ENCODE data around the gene NSG1. TPM values are rescaled to one million over a fixed set of nuclear protein-coding genes. Genes with fewer than 3 reads are reported as not detected.

The NSG1 gene
- total RNA-seq, 4 donors from 2014 or later = 0.15 to 4.8 (median 1.4) TPM

- Histone ChIP-seq H3K36me3 (peaks cover 0 to 86% of the 10 kb centered on the region in 2 donors), H3K9me3 (peaks cover 0 to 11% (median 0%) of the 10 kb centered on the region in 3 donors), H3K27me3 (no peaks in the 10 kb centered on the region), H3K27ac (no peak overlapping the region), H3K4me3 (no peak overlapping the region), H3K4me1 (no peaks in the 10 kb centered on the region)
- TF ChIP-seq POLR2A (IDR thresholded peaks at IDR 0.05) (no peak), POLR2AphosphoS5 (IDR thresholded peaks at IDR 0.05) (no peak), EP300 (IDR thresholded peaks at IDR 0.05) (no peak)
- TF ChIP-seq, protein P1, sequence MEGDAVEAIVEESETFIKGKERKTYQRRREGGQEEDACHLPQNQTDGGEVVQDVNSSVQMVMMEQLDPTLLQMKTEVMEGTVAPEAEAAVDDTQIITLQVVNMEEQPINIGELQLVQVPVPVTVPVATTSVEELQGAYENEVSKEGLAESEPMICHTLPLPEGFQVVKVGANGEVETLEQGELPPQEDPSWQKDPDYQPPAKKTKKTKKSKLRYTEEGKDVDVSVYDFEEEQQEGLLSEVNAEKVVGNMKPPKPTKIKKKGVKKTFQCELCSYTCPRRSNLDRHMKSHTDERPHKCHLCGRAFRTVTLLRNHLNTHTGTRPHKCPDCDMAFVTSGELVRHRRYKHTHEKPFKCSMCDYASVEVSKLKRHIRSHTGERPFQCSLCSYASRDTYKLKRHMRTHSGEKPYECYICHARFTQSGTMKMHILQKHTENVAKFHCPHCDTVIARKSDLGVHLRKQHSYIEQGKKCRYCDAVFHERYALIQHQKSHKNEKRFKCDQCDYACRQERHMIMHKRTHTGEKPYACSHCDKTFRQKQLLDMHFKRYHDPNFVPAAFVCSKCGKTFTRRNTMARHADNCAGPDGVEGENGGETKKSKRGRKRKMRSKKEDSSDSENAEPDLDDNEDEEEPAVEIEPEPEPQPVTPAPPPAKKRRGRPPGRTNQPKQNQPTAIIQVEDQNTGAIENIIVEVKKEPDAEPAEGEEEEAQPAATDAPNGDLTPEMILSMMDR (IDR thresholded peaks at IDR 0.05) = no peak
- no peak for ATAC-seq
- 89 to 91% methylated on average over 7 to 8 of the region's 8 CpGs for WGBS, 2 donors (ENCODE audit: low coverage in 1 of 2)
These were observed 70.1 kb downstream of the NSG1 start for GRCh38 chr4:4456816-4457578.

DNA sequence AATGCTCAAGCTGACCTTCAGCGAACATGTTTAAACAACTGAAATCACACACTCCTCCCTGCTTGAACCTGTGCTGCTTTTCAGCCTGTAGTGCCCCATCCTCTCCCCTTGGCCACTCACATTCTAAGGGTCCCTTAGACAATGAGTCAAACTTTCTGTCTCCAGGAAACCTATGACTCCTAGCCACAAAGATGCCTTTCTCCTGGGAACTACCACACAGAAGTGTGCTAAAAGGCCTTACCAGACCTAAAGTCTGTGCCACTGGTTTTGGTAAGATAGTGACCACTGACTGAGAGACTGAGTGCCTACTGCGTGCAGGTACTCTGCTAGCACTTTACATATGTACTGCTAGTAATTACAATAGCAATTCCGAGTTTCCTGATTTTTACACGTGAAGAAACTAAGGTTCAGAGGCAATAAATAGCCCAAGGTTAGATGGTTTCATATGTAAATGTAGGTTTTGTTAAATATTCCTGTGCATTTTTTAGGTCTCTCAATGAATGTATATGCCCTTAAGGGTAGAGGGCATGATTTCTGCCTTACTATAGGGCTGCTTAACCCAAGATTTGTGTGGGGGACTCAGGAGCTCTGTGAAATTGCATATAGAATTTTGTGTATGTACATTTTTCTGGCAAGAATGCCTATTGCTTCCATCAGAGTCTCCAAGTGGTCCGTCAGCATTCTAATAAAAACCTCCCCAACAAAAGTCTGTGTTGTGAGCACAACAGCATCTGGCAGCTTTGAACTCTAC lies 71.1 kb downstream of the NSG1 start:
- H3K4me1 ChIP-seq = no peaks in the 10 kb centered on the region
- no peak overlapping the region for H3K27ac ChIP-seq
- WGBS, 2 donors (ENCODE audit: low coverage in 1 of 2) = 61 to 83% methylated on average over 5 of the region's 5 CpGs
- no peak overlapping the region for H3K4me3 ChIP-seq
- peaks cover 0 to 2% (median 0%) of the 10 kb centered on the region in 3 donors for H3K9me3 ChIP-seq
- no peaks in the 10 kb centered on the region for H3K27me3 ChIP-seq
- no peak for TF ChIP-seq POLR2A (IDR thresholded peaks at IDR 0.05)
- no peak for TF ChIP-seq EP300 (IDR thresholded peaks at IDR 0.05)
- TF ChIP-seq, protein P1 (IDR thresholded peaks at IDR 0.05) = no peak
- TF ChIP-seq POLR2AphosphoS5 (IDR thresholded peaks at IDR 0.05) = no peak
- no peak for ATAC-seq
- H3K36me3 ChIP-seq = peaks cover 0 to 80% of the 10 kb centered on the region in 2 donors

DNA sequence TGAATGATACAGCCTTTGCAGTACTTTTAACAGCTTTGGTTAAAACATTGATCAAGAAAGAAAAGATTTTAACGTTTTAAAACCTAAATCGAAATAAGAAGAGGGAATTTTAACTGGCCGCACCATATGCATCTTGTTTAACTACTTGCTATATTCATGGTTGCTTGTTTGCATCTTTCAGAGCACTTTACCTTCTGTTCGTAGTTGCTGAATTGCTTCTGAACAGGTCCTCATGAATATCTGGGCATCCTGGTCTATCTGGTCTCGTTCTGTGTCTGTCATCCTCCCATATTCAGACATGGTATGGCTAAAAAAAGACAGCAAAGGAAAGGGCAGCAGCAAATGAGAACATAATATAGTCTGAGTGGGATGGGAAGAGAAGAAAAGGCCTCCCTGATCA lies 72.3 kb downstream of the NSG1 start:
- no peaks in the 10 kb centered on the region for H3K27me3 ChIP-seq
- no peak overlapping the region for H3K27ac ChIP-seq
- H3K4me1 ChIP-seq = no peaks in the 10 kb centered on the region
- WGBS, 2 donors (ENCODE audit: low coverage in 1 of 2) = 90 to 91% methylated on average over 4 to 5 of the region's 5 CpGs
- H3K9me3 ChIP-seq = no peaks in the 10 kb centered on the region
- H3K4me3 ChIP-seq = no peak overlapping the region
- ATAC-seq = no peak
- TF ChIP-seq POLR2A (IDR thresholded peaks at IDR 0.05) = no peak
- no peak for TF ChIP-seq POLR2AphosphoS5 (IDR thresholded peaks at IDR 0.05)
- peaks cover 0 to 68% of the 10 kb centered on the region in 2 donors for H3K36me3 ChIP-seq

- H3K4me3 ChIP-seq = no peak overlapping the region
- no peaks in the 10 kb centered on the region for H3K27me3 ChIP-seq
- 89 to 93% methylated on average over 1 of the region's 6 CpGs for whole genome bisulfite sequencing, 2 donors (ENCODE audit: low coverage in 1 of 2)
- ATAC-seq = no peak
- H3K4me1 ChIP-seq = no peaks in the 10 kb centered on the region
- no peaks in the 10 kb centered on the region for H3K9me3 ChIP-seq
- peaks cover 0 to 68% of the 10 kb centered on the region in 2 donors for H3K36me3 ChIP-seq
- no peak overlapping the region for H3K27ac ChIP-seq
- no peak for TF ChIP-seq POLR2AphosphoS5 (IDR thresholded peaks at IDR 0.05)
- TF ChIP-seq POLR2A (IDR thresholded peaks at IDR 0.05) = no peak
- TF ChIP-seq, protein P1 (IDR thresholded peaks at IDR 0.05) = no peak
These were observed 73.9 kb downstream of the NSG1 start for GRCh38 chr4:4460759-4461158.

DNA sequence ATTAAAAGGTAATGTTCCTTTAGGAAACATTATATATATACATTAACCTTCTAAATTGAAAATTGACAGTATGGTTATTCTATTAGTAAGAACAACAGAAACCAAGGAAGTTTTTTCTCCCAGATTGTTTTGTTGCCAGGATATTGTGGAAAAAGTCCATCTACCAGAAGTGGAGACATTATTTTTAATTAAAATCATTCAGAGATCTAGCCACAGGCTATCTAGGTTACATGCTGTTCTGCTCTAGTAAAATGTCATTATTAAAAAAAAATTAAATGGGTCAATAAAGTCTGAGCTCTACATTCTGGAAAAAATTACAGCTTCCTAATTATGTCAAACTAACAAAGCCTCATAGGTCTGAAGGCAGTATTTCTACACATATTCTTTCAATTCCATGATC lies 74.3 kb downstream of the NSG1 start:
- TF ChIP-seq POLR2A (IDR thresholded peaks at IDR 0.05) (no peak), POLR2AphosphoS5 (IDR thresholded peaks at IDR 0.05) (no peak), EP300 (IDR thresholded peaks at IDR 0.05) (no peak)
- TF ChIP-seq, protein P1 (IDR thresholded peaks at IDR 0.05) = no peak
- Histone ChIP-seq H3K36me3 (peaks cover 0 to 68% of the 10 kb centered on the region in 2 donors), H3K27ac (no peak overlapping the region), H3K4me1 (no peaks in the 10 kb centered on the region), H3K9me3 (no peaks in the 10 kb centered on the region), H3K4me3 (no peak overlapping the region), H3K27me3 (no peaks in the 10 kb centered on the region)
- no peak for ATAC-seq

Measured in gastroesophageal sphincter (tissue), 4 donors.